HG02885 (cell line): ENCODE measurements around the gene ERBIN.

ENCODE experiments used
- ATAC-seq: cut with Tn5 transposase; IDR thresholded peaks from one replicate; pipeline ENCODE4 v1.9.1; 2021; ENCODE audit warnings: mild to moderate bottlenecking; ENCODE audit not compliant: unreplicated experiment, poor library complexity

The ERBIN gene

DNA sequence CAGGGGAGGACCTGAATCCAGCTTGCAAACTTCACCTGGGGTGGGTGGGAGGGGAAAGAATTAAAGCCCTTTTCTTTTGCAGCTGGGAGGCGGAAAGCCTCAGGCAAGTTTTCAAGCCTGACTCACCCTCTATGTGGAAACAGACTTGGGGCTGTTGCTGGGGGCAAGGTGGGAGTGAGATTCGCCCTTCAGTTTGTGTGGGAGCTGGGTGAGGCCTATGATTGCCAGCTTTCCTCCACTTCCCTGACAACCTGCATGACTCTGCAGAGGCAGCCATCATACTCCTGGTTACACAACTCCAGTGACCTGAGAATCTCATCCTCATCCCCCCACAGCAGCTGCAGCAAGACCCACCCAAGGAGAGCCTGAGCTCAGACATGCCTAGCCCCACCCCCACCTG, 174.5 kb downstream of the ERBIN start:
- ATAC-seq, result no peak

DNA sequence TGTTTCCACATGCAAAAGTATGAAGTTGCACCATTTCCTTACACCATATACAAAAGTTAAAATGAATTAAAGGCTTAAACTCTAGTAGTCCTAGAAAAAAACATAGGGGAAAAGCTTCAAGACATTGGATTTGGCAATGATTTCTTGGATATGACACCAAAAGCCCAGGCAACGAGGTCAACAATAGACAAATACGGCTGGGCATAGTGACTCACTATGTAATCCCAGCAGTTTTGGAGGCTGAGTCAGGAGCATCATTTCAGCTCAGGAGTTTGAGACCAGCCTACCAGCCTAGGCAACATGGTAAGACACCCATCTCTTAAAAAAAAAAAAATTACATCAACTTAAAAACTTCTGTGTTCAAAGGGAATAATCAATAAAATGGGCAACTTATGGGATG, 186.8 kb downstream of the ERBIN start:
- no peak for ATAC-seq

DNA sequence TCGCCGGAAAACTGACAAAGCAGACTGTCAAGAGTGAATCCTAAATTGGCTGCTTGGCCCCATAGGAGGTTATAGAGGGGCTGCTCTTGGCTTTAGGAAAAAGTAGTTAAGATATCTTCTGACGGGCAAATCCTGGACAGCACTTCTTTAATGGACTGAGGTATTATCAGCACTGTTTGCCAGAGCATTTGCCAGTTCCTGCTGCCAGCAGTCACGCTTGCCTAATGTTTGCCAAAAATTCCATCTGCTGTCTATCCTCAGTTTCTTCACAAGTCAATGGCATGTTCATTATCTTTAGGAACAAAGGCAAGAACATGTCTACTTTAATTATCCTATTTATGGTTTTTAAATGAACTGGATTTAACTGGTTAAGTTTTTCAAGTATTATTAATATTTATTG, 191.9 kb downstream of the ERBIN start:
- ATAC-seq, result no peak

DNA sequence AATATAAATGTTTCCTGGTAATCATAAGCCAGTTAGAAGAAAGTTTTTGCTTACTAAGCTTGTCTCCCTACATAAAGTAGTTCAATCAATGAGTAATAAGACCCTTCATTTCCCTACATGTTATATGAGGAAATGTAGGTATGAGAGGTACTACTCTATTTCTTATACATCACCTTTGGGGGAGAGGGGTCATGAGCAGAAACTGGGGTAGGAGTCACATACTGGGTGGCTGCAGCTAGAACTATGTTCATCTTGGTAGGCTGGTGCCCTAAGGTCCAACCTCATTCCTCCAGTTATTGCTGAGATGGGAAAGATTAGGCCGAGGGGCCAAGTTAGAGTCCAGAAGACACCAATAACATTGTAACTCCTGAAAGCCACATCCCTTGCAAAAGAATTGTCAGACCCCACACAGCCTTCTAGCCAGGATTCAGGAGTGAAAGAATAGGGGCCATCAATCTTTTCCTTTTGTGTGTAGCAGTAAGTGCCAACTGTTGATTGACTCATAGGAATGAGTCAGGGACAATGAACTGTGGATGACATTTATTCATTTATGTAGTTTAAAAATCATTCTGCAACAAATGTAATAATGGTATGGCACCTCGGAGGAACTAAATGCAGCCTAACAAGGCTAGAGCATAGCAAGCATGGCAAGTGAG, 196.1 kb downstream of the ERBIN start:
- no peak for ATAC-seq

DNA sequence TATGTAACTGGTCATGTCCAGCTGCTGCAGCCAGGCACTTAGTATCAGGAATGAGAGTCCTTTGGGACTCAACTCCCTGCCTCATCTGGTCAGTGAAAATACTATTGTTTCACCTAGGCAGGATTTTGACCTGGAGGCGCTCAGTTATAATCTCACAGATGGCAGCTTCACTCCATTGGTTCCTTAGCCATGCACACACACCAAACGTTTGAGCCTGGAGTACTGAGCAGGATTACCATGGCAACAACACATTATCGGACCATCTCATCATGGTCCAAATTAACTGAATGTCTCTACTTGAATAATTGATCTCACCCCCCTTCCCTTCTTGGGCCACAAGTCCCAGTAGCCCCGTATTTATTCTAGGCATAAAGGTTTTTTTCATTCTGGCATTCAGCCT, 202.8 kb downstream of the ERBIN start:
- no peak for ATAC-seq

DNA sequence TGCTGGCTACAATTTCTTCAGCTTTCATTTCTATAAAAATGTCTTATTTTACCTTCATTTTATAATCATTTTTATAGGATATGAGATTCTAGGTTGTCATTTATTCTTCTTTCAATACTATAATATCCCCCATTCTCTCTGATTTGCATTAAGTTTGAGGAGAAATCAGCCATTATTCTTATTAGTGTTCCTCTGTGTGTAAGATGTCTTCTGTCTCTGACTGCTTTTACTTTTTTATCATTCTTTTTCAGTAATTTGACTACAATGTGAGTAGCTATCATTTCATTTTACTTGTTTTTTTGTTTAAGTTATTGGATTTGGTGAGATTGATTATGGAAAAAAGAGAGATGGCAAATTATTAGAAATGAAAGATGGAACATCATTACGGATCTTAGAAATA, 204.1 kb downstream of the ERBIN start:
- ATAC-seq, result no peak
